ENCODE data around the gene GMCL2.
"Not testable (repeated sequence)": the region's sequence is repeated elsewhere in the genome, so short reads cannot be mapped to it uniquely, and the experiment has no call there.

Gene GMCL2

GRCh38 chr5:178187014-178187413, at the start of gene GMCL2:
GMCL2 (minus strand) TSS chr5:178187371; CDS start chr5:178187299, 72 bp downstream.
- no peak for DNase-seq (ENCODE audit: low read depth in 1 of 2, low spot score in 1 of 2)

GRCh38 chr5:178236679-178237078, 49.5 kb upstream of the GMCL2 start:
- no peak for DNase-seq (ENCODE audit: low read depth in 1 of 2, low spot score in 1 of 2)

GRCh38 chr5:178236126-178236525, 49.0 kb upstream of the GMCL2 start:
- DNase-seq (ENCODE audit: low read depth in 1 of 2, low spot score in 1 of 2), result no peak

GRCh38 chr5:178235588-178235974, 48.4 kb upstream of the GMCL2 start:
- no peak for DNase-seq (ENCODE audit: low read depth in 1 of 2, low spot score in 1 of 2)

GRCh38 chr5:178234750-178235587, 47.8 kb upstream of the GMCL2 start:
- peak; percentile 56 to 62 for DNase-seq (ENCODE audit: low read depth in 1 of 2, low spot score in 1 of 2)

GRCh38 chr5:178234121-178234749, 47.1 kb upstream of the GMCL2 start:
- DNase-seq (ENCODE audit: low read depth in 1 of 2, low spot score in 1 of 2), result no peak

GRCh38 chr5:178232920-178233429, 45.8 kb upstream of the GMCL2 start:
- no peak for DNase-seq (ENCODE audit: low read depth in 1 of 2, low spot score in 1 of 2)

GRCh38 chr5:178232124-178232919, 45.2 kb upstream of the GMCL2 start, which contains the start of gene PHYKPL:
PHYKPL (minus strand) TSS chr5:178232802; CDS start chr5:178232550, 252 bp downstream.
- peak; percentile 56 to 58 for DNase-seq (ENCODE audit: low read depth in 1 of 2, low spot score in 1 of 2)

- no peak for DNase-seq (ENCODE audit: low read depth in 1 of 2, low spot score in 1 of 2)
Observed at GRCh38 chr5:178231539-178232123, 44.5 kb upstream of the GMCL2 start.

- no peak for DNase-seq (ENCODE audit: low read depth in 1 of 2, low spot score in 1 of 2)
Observed at GRCh38 chr5:178230879-178231538, 43.8 kb upstream of the GMCL2 start.

- DNase-seq (ENCODE audit: low read depth in 1 of 2, low spot score in 1 of 2), result no peak
Observed at GRCh38 chr5:178229861-178230260, 42.7 kb upstream of the GMCL2 start.

GRCh38 chr5:178229111-178229510, 41.9 kb upstream of the GMCL2 start:
- DNase-seq (ENCODE audit: low read depth in 1 of 2, low spot score in 1 of 2), result not testable (repeated sequence)

- DNase-seq (ENCODE audit: low read depth in 1 of 2, low spot score in 1 of 2), result no peak
Observed at GRCh38 chr5:178228609-178229008, 41.4 kb upstream of the GMCL2 start.

GRCh38 chr5:178227929-178228328, 40.8 kb upstream of the GMCL2 start:
- DNase-seq (ENCODE audit: low read depth in 1 of 2, low spot score in 1 of 2), result no peak

GRCh38 chr5:178227138-178227659, 40.0 kb upstream of the GMCL2 start:
- no peak for DNase-seq (ENCODE audit: low read depth in 1 of 2, low spot score in 1 of 2)

GRCh38 chr5:178225174-178225573, 38.0 kb upstream of the GMCL2 start:
- no peak for DNase-seq (ENCODE audit: low read depth in 1 of 2, low spot score in 1 of 2)

- DNase-seq (ENCODE audit: low read depth in 1 of 2, low spot score in 1 of 2), result no peak
Observed at GRCh38 chr5:178224403-178224802, 37.2 kb upstream of the GMCL2 start.

GRCh38 chr5:178223828-178224335, 36.7 kb upstream of the GMCL2 start:
- DNase-seq (ENCODE audit: low read depth in 1 of 2, low spot score in 1 of 2), result no peak

- DNase-seq (ENCODE audit: low read depth in 1 of 2, low spot score in 1 of 2), result no peak
Observed at GRCh38 chr5:178223196-178223773, 36.1 kb upstream of the GMCL2 start.

GRCh38 chr5:178222292-178222691, 35.1 kb upstream of the GMCL2 start:
- no peak for DNase-seq (ENCODE audit: low read depth in 1 of 2, low spot score in 1 of 2)
